Measurements from ENCODE around the gene PTPRO.

DNA sequence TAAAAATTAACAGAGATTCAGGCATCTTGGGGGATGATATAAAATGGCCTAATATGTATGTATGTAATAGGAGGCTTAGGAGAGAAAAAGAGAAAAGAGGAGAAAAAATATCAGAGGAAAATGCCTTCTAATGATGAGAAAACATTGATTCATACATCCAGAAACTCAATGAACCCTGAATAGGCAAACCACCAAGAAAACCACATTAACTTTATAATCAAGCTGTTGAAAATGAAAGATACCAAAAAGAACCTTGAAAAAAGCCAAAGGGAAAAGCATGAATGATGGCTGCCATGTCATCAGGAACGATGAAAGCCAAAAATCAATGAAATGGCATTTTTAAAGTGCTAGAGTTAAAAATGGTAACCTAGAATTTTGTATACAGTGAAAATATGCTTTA lies 286.6 kb downstream of the PTPRO start:
- TF ChIP-seq, protein P1, sequence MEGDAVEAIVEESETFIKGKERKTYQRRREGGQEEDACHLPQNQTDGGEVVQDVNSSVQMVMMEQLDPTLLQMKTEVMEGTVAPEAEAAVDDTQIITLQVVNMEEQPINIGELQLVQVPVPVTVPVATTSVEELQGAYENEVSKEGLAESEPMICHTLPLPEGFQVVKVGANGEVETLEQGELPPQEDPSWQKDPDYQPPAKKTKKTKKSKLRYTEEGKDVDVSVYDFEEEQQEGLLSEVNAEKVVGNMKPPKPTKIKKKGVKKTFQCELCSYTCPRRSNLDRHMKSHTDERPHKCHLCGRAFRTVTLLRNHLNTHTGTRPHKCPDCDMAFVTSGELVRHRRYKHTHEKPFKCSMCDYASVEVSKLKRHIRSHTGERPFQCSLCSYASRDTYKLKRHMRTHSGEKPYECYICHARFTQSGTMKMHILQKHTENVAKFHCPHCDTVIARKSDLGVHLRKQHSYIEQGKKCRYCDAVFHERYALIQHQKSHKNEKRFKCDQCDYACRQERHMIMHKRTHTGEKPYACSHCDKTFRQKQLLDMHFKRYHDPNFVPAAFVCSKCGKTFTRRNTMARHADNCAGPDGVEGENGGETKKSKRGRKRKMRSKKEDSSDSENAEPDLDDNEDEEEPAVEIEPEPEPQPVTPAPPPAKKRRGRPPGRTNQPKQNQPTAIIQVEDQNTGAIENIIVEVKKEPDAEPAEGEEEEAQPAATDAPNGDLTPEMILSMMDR (conservative IDR thresholded peaks at IDR 0.05; ENCODE audit: low read depth, low read length), result no peak
- TF ChIP-seq EZH2 (IDR thresholded peaks at IDR 0.05; ENCODE audit: low read length, unreplicated experiment) (no peak), EZH2phosphoT487 (IDR thresholded peaks at IDR 0.05; ENCODE audit: borderline replicate concordance, low read length) (no peak)
